ENCODE measurements around the gene E2F7. TPM values are rescaled to one million over a fixed set of nuclear protein-coding genes. Genes with fewer than 3 reads are reported as not detected.

The E2F7 gene
- total RNA-seq, 1 experiment from 2014 or later: 13.1 TPM

DNA sequence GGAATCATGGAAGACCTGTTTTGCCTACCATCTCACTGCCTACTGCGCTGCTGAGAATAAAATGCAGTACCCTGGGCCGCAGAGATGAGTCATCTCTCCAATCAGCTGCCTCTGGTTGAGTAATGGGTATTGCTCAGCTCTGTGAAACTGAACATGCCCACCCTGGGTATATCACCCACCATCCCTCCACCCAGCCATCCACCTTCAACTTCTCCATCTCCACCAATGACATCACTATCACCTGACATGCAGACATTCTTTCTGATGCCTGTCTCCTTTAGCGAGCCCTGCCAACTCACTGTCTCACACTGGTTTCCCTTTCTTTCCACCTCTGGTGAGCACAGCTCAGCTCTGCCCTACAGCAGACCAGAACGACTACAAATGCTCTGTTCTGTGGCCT lies 33.6 kb downstream of the E2F7 start:
- no peak overlapping the region for H3K27ac ChIP-seq (ENCODE audit: low read length)
- H3K36me3 ChIP-seq (ENCODE audit: control insufficient read depth, insufficient read depth, low read length): peaks cover 10% of the 10 kb centered on the region
- H3K4me3 ChIP-seq (ENCODE audit: low read depth in 2 of 2, low read length in 2 of 2): no peak overlapping the region
- no TSS peak for BruUV-seq (replicated peaks)
- H3K27me3 ChIP-seq (ENCODE audit: control insufficient read depth, insufficient read depth, low read length): no peaks in the 10 kb centered on the region
- H3K9me3 ChIP-seq (ENCODE audit: control insufficient read depth, insufficient read depth, low read depth, low read length): no peaks in the 10 kb centered on the region
- no peaks in the 10 kb centered on the region for H3K4me1 ChIP-seq (ENCODE audit: control insufficient read depth, insufficient read depth, low read length)
- no peak for TF ChIP-seq TCF7L2 (IDR thresholded peaks at IDR 0.05; ENCODE audit: low read depth, low read length)
- TF ChIP-seq, protein P1, sequence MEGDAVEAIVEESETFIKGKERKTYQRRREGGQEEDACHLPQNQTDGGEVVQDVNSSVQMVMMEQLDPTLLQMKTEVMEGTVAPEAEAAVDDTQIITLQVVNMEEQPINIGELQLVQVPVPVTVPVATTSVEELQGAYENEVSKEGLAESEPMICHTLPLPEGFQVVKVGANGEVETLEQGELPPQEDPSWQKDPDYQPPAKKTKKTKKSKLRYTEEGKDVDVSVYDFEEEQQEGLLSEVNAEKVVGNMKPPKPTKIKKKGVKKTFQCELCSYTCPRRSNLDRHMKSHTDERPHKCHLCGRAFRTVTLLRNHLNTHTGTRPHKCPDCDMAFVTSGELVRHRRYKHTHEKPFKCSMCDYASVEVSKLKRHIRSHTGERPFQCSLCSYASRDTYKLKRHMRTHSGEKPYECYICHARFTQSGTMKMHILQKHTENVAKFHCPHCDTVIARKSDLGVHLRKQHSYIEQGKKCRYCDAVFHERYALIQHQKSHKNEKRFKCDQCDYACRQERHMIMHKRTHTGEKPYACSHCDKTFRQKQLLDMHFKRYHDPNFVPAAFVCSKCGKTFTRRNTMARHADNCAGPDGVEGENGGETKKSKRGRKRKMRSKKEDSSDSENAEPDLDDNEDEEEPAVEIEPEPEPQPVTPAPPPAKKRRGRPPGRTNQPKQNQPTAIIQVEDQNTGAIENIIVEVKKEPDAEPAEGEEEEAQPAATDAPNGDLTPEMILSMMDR (IDR thresholded peaks at IDR 0.05): no peak
- no peak for TF ChIP-seq POLR2AphosphoS5 (IDR thresholded peaks at IDR 0.05; ENCODE audit: low read depth, low read length)
- no peak for TF ChIP-seq SIN3A (IDR thresholded peaks at IDR 0.05; ENCODE audit: borderline replicate concordance, insufficient read depth, low read depth, low read length)
- TF ChIP-seq, protein P2, sequence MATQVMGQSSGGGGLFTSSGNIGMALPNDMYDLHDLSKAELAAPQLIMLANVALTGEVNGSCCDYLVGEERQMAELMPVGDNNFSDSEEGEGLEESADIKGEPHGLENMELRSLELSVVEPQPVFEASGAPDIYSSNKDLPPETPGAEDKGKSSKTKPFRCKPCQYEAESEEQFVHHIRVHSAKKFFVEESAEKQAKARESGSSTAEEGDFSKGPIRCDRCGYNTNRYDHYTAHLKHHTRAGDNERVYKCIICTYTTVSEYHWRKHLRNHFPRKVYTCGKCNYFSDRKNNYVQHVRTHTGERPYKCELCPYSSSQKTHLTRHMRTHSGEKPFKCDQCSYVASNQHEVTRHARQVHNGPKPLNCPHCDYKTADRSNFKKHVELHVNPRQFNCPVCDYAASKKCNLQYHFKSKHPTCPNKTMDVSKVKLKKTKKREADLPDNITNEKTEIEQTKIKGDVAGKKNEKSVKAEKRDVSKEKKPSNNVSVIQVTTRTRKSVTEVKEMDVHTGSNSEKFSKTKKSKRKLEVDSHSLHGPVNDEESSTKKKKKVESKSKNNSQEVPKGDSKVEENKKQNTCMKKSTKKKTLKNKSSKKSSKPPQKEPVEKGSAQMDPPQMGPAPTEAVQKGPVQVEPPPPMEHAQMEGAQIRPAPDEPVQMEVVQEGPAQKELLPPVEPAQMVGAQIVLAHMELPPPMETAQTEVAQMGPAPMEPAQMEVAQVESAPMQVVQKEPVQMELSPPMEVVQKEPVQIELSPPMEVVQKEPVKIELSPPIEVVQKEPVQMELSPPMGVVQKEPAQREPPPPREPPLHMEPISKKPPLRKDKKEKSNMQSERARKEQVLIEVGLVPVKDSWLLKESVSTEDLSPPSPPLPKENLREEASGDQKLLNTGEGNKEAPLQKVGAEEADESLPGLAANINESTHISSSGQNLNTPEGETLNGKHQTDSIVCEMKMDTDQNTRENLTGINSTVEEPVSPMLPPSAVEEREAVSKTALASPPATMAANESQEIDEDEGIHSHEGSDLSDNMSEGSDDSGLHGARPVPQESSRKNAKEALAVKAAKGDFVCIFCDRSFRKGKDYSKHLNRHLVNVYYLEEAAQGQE (IDR thresholded peaks at IDR 0.05; ENCODE audit: insufficient read depth in 1 of 2, low read depth in 2 of 2, low read length in 1 of 2): no peak
- ChIA-PET POLR2A (no interaction called here), CTCF (no interaction called here)
- intact Hi-C loops (cut with micrococcal nuclease; ENCODE audit: unreplicated experiment) (no loop called here), in situ Hi-C loops (cut with HindIII; ENCODE audit: low pct_unique_long_range_greater_than_20kb, low sequenced_read_pairs) (no loop called here)
- ATAC-seq (no peak), DNase-seq (ENCODE audit: low read depth, low spot score) (no peak)

DNA sequence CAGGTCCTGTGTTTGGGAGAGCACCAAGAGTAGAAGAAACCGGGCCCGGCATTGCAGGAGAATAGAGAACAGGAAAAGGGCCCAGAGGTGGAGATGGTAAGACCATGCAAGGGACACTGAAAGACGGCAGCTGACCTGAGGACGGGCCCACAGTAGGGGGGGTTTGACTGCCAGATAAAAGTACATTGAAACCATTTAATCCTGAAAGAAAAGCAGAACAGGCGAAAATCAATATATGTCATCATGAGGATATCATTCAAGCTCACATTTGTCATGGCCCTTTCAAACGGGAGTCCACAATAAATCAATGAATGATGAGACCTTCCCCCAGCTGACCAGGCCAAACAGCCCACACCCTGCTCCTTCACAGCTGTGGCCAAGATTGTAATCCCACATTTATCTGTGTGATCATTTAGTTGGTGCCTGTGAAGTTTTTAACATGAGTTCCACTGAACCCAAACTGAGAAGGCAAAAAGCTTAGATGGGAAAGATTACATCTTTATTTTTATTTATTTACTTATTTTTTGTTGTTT lies 39.5 kb downstream of the E2F7 start:
- CTCF ChIA-PET: no interaction called here
- POLR2A ChIA-PET: no interaction called here
- no peaks in the 10 kb centered on the region for H3K9me3 ChIP-seq (ENCODE audit: control insufficient read depth, insufficient read depth, low read depth, low read length)
- BruUV-seq (replicated peaks): no TSS peak
- no peaks in the 10 kb centered on the region for H3K27me3 ChIP-seq (ENCODE audit: control insufficient read depth, insufficient read depth, low read length)
- intact Hi-C loops (cut with micrococcal nuclease; ENCODE audit: unreplicated experiment) (no loop called here), in situ Hi-C loops (cut with HindIII; ENCODE audit: low pct_unique_long_range_greater_than_20kb, low sequenced_read_pairs) (no loop called here)
- peaks cover 5% of the 10 kb centered on the region for H3K36me3 ChIP-seq (ENCODE audit: control insufficient read depth, insufficient read depth, low read length)
- H3K4me1 ChIP-seq (ENCODE audit: control insufficient read depth, insufficient read depth, low read length): no peaks in the 10 kb centered on the region
- no peak overlapping the region for H3K4me3 ChIP-seq (ENCODE audit: low read depth in 2 of 2, low read length in 2 of 2)
- H3K27ac ChIP-seq (ENCODE audit: low read length): no peak overlapping the region
- no peak for ATAC-seq
- TF ChIP-seq SIN3A (IDR thresholded peaks at IDR 0.05; ENCODE audit: borderline replicate concordance, insufficient read depth, low read depth, low read length): no peak
- TF ChIP-seq, protein P2 (IDR thresholded peaks at IDR 0.05; ENCODE audit: insufficient read depth in 1 of 2, low read depth in 2 of 2, low read length in 1 of 2): no peak
- TF ChIP-seq POLR2AphosphoS5 (IDR thresholded peaks at IDR 0.05; ENCODE audit: low read depth, low read length): no peak
- TF ChIP-seq TCF7L2 (IDR thresholded peaks at IDR 0.05; ENCODE audit: low read depth, low read length): no peak
- TF ChIP-seq, protein P1 (IDR thresholded peaks at IDR 0.05): no peak
- no peak for DNase-seq (ENCODE audit: low read depth, low spot score)

Measured in Panc1 (cell line).